HG03378 (cell line): ENCODE data around the gene CYBA.

Experiments used
- ATAC-seq: cut with Tn5 transposase; IDR thresholded peaks from one replicate; pipeline ENCODE4 v1.9.1; 2021; ENCODE audit warnings: mild to moderate bottlenecking, moderate library complexity; ENCODE audit not compliant: unreplicated experiment

CYBA gene

GRCh38 chr16:88595101-88595500 lies 55.8 kb downstream of the CYBA start:
- ATAC-seq: no peak

DNA sequence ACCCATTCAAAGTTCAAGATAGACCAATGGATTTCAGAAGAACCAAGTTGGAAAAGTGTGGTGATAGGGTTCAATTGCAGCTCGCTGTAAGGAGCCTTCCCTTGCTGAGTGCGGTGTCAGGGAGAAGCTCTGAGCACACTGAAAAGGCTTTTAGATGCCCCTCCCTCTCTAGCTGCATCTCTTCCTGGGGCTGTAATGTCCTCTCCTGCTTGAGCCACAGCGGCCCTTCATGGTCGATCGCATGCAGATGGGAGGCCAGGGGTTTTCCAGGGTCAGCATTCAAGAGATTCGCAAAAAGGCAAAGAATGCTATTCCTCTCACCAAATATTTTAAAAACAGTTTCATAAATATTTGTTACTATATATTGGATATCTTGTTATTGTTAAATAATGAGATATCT lies 56.9 kb downstream of the CYBA start:
- no peak for ATAC-seq

DNA sequence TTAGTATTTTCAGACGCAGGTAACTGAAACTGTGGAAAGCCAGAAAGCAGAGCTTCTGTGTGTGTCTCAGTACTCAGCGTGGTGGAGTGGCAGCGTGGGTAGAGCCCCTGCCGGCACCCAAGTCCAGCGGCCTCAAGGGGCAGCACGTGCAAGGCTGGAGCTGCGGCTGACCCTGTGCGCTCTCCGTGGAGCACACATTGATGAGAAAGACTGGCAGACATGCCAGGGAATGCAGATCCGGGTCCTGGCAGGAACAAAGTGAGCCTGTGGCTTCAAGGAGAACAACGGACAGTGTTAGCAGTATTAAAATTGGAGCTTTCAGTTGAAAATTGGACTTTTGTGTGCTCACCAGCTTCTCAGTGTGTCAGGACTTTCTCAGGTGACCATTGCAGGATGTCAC lies 57.4 kb downstream of the CYBA start:
- no peak for ATAC-seq
